ENCODE measurements around the gene TNXB. TPM values are rescaled to one million over a fixed set of nuclear protein-coding genes. Genes with fewer than 3 reads are reported as not detected.

The TNXB gene
- total RNA-seq, 4 donors from 2014 or later, result 38.5 to 301 (median 117) TPM

DNA sequence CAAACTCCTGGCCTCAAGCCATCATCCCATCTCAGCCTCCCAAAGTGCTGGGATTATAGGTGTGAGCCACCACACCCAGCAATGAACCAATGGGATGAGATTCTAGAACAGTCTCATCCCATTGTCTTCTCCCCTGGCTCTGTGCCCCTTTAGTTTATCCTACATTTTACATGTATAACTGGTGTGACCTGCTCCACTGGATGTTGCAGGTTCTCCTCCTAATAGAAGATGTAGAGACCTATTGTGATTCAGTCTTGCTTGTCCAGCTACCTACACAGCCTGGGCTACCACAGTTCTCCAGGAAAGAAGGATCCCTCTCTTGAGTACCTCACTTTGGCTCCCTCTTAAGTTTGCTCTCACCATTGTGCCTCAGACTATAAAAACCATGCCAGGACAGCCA is 23.0 kb upstream of the TNXB start:
- DNase-seq, result no peak
- TF ChIP-seq POLR2A (IDR thresholded peaks at IDR 0.05), result no peak
- TF ChIP-seq, protein P1, sequence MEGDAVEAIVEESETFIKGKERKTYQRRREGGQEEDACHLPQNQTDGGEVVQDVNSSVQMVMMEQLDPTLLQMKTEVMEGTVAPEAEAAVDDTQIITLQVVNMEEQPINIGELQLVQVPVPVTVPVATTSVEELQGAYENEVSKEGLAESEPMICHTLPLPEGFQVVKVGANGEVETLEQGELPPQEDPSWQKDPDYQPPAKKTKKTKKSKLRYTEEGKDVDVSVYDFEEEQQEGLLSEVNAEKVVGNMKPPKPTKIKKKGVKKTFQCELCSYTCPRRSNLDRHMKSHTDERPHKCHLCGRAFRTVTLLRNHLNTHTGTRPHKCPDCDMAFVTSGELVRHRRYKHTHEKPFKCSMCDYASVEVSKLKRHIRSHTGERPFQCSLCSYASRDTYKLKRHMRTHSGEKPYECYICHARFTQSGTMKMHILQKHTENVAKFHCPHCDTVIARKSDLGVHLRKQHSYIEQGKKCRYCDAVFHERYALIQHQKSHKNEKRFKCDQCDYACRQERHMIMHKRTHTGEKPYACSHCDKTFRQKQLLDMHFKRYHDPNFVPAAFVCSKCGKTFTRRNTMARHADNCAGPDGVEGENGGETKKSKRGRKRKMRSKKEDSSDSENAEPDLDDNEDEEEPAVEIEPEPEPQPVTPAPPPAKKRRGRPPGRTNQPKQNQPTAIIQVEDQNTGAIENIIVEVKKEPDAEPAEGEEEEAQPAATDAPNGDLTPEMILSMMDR (IDR thresholded peaks at IDR 0.05), result no peak
- no peaks in the 10 kb centered on the region for H3K36me3 ChIP-seq
- H3K4me1 ChIP-seq, result peaks cover 6 to 19% (median 14%) of the 10 kb centered on the region in 4 donors
- H3K4me3 ChIP-seq, result no peak overlapping the region
- no peak overlapping the region for H3K27ac ChIP-seq
- no peaks in the 10 kb centered on the region for H3K27me3 ChIP-seq
- no peaks in the 10 kb centered on the region for H3K9me3 ChIP-seq

DNA sequence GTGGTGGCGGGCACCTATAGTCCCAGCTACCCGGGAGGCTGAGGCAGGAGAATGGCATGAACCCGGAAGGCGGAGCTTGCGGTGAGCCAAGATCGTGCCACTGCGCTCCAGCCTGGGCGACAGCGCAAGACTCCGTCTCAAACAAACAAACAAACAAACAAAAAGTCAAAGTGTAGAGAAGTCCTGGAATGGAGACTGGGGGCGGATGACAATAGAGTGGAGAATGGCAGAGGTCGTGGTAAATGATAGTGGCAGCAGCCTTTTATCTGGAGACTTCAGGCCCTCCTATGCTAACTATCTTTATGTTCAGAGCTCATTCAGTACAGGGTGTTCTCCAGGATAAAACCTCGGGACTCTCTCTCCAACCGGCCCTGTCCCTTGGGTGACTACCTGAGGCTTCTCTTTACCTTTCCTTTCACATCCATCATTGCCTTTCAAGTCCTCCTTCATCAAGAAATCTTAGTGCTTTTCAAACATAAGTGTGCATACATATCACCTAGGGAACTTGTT is 22.4 kb upstream of the TNXB start:
- TF ChIP-seq, protein P1 (IDR thresholded peaks at IDR 0.05), result no peak
- no peak for TF ChIP-seq POLR2A (IDR thresholded peaks at IDR 0.05)
- Histone ChIP-seq H3K4me1 (peaks cover 6 to 24% (median 16%) of the 10 kb centered on the region in 4 donors), H3K4me3 (no peak overlapping the region), H3K36me3 (peaks cover 0 to under 1% (median 0%) of the 10 kb centered on the region in 3 donors), H3K27me3 (no peaks in the 10 kb centered on the region), H3K27ac (no peak overlapping the region), H3K9me3 (no peaks in the 10 kb centered on the region)
- no peak for DNase-seq

DNA sequence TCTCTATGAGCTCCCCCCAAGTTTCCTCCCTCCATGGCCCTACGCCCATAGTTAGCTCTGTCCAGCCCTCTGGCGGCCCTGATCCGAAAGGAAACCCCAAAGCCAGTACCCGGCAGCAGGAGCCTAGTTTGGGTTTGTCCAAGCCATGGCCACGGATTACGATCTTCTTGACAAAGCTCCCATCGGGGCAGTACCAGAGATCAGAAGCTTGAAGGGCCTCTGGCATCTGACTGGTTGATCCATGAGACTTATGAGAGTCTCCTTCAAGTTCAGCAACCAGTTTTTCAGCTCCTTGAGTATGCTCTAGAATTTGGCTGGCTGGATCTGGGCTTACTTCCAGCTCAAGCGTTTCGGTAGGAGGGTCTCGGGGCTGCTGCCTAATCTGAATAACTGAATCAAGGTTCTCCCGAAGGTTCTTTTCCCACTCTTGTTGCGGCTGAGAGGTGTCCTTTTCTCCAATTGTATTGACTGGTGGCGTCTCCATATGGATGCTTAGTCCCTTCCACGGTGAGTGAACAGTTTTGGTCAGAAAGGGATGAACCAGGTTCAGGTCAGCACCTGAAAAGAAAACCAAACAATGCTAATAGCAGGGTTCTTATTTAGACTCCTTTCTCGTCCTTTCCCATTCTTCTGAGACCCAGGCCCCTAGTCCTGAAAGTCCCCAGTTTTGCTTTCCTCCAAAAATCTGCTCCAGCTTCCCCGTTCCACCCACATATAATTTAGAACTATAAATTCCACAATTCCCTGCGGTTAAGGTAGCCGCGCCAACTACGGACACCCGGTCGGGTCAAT is 20.4 kb upstream of the TNXB start:
- Histone ChIP-seq H3K4me1 (peaks cover 6 to 32% (median 16%) of the 10 kb centered on the region in 4 donors), H3K27ac (peak overlapping the region; percentile 71 to 90 (median 87)), H3K4me3 (peak overlapping the region; percentile 51 to 86 (median 76)), H3K9me3 (no peaks in the 10 kb centered on the region), H3K27me3 (no peaks in the 10 kb centered on the region), H3K36me3 (peaks cover 0 to 21% (median 0%) of the 10 kb centered on the region in 3 donors)
- DNase-seq, result no peak
- TF ChIP-seq, protein P1 (IDR thresholded peaks at IDR 0.05), result no peak
- TF ChIP-seq POLR2A (IDR thresholded peaks at IDR 0.05), result no peak

DNA sequence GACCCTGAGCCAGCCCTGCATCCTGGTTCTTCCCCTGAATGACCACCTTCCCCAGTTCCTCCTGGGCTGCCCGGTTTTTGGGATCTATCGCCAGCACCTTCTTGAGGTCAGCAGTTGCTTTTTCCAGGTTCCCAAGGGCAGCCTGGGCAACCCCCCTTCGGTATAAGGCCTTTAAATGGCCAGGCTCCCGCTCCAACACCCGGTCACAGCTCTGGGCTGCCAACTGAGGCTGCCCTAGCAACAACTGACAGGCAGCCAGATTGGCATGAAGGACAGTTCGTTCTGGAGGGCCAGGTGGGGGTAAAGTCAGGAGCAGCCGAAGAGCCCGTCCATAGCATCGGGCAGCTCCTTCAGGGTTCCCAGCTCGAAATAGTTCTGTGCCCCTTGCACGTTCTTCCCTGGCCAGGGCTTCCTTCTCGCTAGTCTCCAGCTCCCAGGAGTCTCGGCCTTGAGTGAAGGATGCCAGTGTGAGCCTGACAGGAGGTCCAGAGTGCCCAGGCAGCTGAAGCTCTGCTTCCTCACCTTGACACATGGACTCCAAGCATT is 19.7 kb upstream of the TNXB start:
- Histone ChIP-seq H3K27ac (peak overlapping the region; percentile 78 to 90 (median 86)), H3K27me3 (no peaks in the 10 kb centered on the region), H3K4me3 (peak overlapping the region in 3 of 4 donors; percentile 27 to 90 (median 86)), H3K36me3 (peaks cover 0 to 27% (median 0%) of the 10 kb centered on the region in 3 donors), H3K9me3 (no peaks in the 10 kb centered on the region), H3K4me1 (peaks cover 6 to 32% (median 16%) of the 10 kb centered on the region in 4 donors)
- no peak for TF ChIP-seq POLR2A (IDR thresholded peaks at IDR 0.05)
- TF ChIP-seq, protein P1 (IDR thresholded peaks at IDR 0.05), result no peak
- no peak for DNase-seq

DNA sequence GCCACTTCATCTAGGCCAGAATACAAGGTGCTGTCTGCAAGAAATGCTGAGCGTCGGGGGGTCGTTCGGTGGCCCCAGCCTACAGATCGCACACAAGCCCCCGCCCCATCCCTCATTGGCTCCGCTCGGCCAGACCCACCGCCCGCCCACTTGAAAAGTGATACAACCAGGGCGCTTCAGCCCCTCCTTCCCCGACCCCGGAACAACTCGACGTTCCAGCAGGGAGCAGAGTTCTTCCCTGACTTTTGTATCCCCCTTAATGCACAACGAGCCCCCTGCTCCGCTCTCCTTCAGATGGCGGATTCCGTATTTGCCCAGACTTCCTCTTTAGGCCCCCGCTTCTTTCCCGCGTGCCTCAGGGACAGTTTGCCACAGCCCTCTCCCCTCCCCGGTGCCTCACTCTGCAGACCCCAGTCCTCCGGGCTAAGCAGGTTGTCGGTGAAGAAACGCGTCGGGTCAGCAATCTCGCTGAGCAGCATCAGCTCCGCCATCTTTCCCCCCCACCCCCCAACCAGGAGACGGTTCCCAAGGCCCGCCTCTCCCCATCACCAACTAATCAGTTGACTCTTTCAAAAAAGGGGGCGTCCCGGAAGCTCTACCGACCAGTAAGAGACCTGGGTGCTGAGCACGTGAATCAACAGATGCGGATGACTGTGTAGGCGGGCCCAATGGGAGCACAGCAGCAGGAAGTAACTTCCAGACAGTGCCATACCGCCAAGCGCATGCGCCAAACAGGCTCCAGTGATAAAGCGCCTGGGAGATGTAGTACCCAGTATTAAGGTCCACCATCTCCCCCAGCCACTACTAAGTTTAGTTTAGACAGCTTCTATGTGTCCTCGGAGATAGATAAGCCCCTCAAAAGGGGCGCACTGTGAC is 18.8 kb upstream of the TNXB start, which contains the start of gene ATF6B:
ATF6B (minus strand) TSS at position 530 of the 876 bp plus-strand sequence; CDS start at position 491, 39 bp downstream.
- Histone ChIP-seq H3K4me1 (peaks cover 6 to 32% (median 16%) of the 10 kb centered on the region in 4 donors), H3K27ac (peak within 1 kb of the TSS; percentile 78 to 90 (median 86)), H3K4me3 (peak within 1 kb of the TSS; percentile 74 to 90 (median 88)), H3K36me3 (peaks cover 0 to 36% (median 0%) of the 10 kb centered on the region in 3 donors), H3K9me3 (no peaks in the 10 kb centered on the region), H3K27me3 (no peaks in the 10 kb centered on the region)
- TF ChIP-seq, protein P1 (IDR thresholded peaks at IDR 0.05), result no peak
- TF ChIP-seq POLR2A (IDR thresholded peaks at IDR 0.05), result peak; percentile 49 to 59
- peak; percentile 95 to 99 (median 98) for DNase-seq
